HL-60 (cell line): Measurements from ENCODE around the gene GEMIN2.

Source experiments
- DNase-seq, 2 experiments: peaks; one replicate each; pipeline ENCODE4 v3.0.0-alpha.2; 2010 to 2020; ENCODE audit warnings: low read depth in 1 of 2, low spot score in 1 of 2
- H3K27ac ChIP-seq: fragments of 250-450 bp; sonication (Bioruptor Pico); replicated peaks from 2 replicates; pipeline ENCODE4 v1.5.1; 2020; ENCODE audit warnings: mild to moderate bottlenecking, moderate library complexity
- H3K27me3 ChIP-seq: fragments of 250-450 bp; sonication (Bioruptor Pico); 2 replicates; pipeline ENCODE4 v1.5.1; 2021; ENCODE audit warnings: mild to moderate bottlenecking, moderate library complexity; ENCODE audit not compliant: insufficient read depth, poor library complexity, severe bottlenecking
- H3K4me3 ChIP-seq: replicated peaks from 2 replicates; pipeline ENCODE4 v1.5.1; 2011; ENCODE audit warnings: mild to moderate bottlenecking, control low read depth, low read length; ENCODE audit not compliant: insufficient read depth
- CTCF ChIP-seq: IDR thresholded peaks from one replicate; pipeline ENCODE4 v1.5.1; 2011; ENCODE audit warnings: low read length, control low read depth, inconsistent platforms; ENCODE audit not compliant: insufficient read depth
- GABPA ChIP-seq: IDR thresholded peaks from 2 replicates; pipeline ENCODE4 v1.6.1; 2012; ENCODE audit warnings: low read depth
- POLR2AphosphoS5 ChIP-seq: IDR thresholded peaks from 2 replicates; pipeline ENCODE4 v1.6.1; 2012; ENCODE audit warnings: low read depth
- REST ChIP-seq: IDR thresholded peaks from 2 replicates; pipeline ENCODE4 v1.6.1; 2012; ENCODE audit warnings: low read depth; ENCODE audit not compliant: insufficient replicate concordance
- SPI1 ChIP-seq: IDR thresholded peaks from 2 replicates; pipeline ENCODE4 v1.6.1; 2012; ENCODE audit warnings: low read depth, mild to moderate bottlenecking, borderline replicate concordance

Gene GEMIN2

GRCh38 chr14:39176263-39177167, 62.4 kb downstream of the GEMIN2 start:
- no peak for DNase-seq
- TF ChIP-seq SPI1 (no peak), GABPA (no peak), REST (no peak), POLR2AphosphoS5 (no peak), CTCF (no peak)

GRCh38 chr14:39177168-39177545, 63.0 kb downstream of the GEMIN2 start:
- H3K4me3 ChIP-seq = no peak overlapping the region
- DNase-seq = no peak
- no peak overlapping the region for H3K27ac ChIP-seq
- TF ChIP-seq GABPA (no peak), POLR2AphosphoS5 (no peak), REST (no peak), SPI1 (no peak), CTCF (no peak)
- no peaks in the 10 kb centered on the region for H3K27me3 ChIP-seq

More at GRCh38 chr14:39176263-39177167, 62.4 kb downstream of the GEMIN2 start:
- H3K4me3 ChIP-seq = peak overlapping the region; percentile 92
- no peaks in the 10 kb centered on the region for H3K27me3 ChIP-seq
- peak overlapping the region; percentile 94 for H3K27ac ChIP-seq

GRCh38 chr14:39179042-39179441, 64.9 kb downstream of the GEMIN2 start:
- DNase-seq = no peak
- TF ChIP-seq SPI1 (no peak), REST (no peak), GABPA (no peak), POLR2AphosphoS5 (no peak), CTCF (no peak)

More at GRCh38 chr14:39179042-39179441, 64.9 kb downstream of the GEMIN2 start:
- H3K27me3 ChIP-seq = no peaks in the 10 kb centered on the region
- no peak overlapping the region for H3K27ac ChIP-seq
- H3K4me3 ChIP-seq = no peak overlapping the region
